CD4-positive, CD25-positive, alpha-beta regulatory T cell (primary cell): ENCODE results near the gene LCOR. TPM values are rescaled to one million over a fixed set of nuclear protein-coding genes. Genes with fewer than 3 reads are reported as not detected.
"Not testable (repeated sequence)": the region's sequence is repeated elsewhere in the genome, so short reads cannot be mapped to it uniquely, and the experiment has no call there.

Experiments
- ATAC-seq, 2 donors: fragments of 150-1000 bp; cut with Tn5 transposase; one replicate each; pipeline ENCODE4 v1.10.0; 2021; ENCODE audit warnings: low read depth in 2 of 2, moderate number of reproducible peaks in 2 of 2, moderate library complexity in 1 of 2
- DNase-seq, 3 donors: peaks; one replicate each; pipeline versions ENCODE4 v3.0.0 to v3.0.0-alpha.2; 2012 to 2022; ENCODE audit warnings: mixed read lengths in 1 of 3
- H3K27ac ChIP-seq: one replicate; pipeline ENCODE4 v1.7.0; 2013; ENCODE audit warnings: mild to moderate bottlenecking, low read length; ENCODE audit not compliant: insufficient read depth, poor library complexity, severe bottlenecking
- H3K27me3 ChIP-seq: one replicate; pipeline ENCODE4 v1.7.0; 2013; ENCODE audit warnings: low read length; ENCODE audit not compliant: control insufficient read depth, insufficient read depth
- H3K36me3 ChIP-seq: one replicate; pipeline ENCODE4 v1.7.0; 2013; ENCODE audit warnings: mild to moderate bottlenecking, low read length, moderate library complexity; ENCODE audit not compliant: control insufficient read depth, insufficient read depth
- H3K4me1 ChIP-seq: 2 replicates; pipeline ENCODE4 v1.7.0; 2013; ENCODE audit warnings: mild to moderate bottlenecking, low read length; ENCODE audit not compliant: insufficient read depth, control insufficient read depth, poor library complexity, severe bottlenecking
- H3K4me3 ChIP-seq: one replicate; pipeline ENCODE4 v1.7.0; 2013; ENCODE audit warnings: low read depth, mild to moderate bottlenecking, low read length, moderate library complexity
- H3K9me3 ChIP-seq, 2 experiments: 1 replicate in 1 of 2; 2 replicates in 1 of 2; pipeline ENCODE4 v1.7.0; 2013; ENCODE audit warnings: low read length in 2 of 2, mild to moderate bottlenecking in 1 of 2, moderate library complexity in 1 of 2; ENCODE audit not compliant: control insufficient read depth in 2 of 2
- H3K27ac Mint-ChIP-seq, 3 donors: one replicate each; pipeline ENCODE4 v1.8.0; 2020 to 2022; ENCODE audit warnings: mild to moderate bottlenecking in 3 of 3, mixed read lengths in 3 of 3, moderate library complexity in 2 of 3
- H3K27me3 Mint-ChIP-seq: one replicate; pipeline ENCODE4 v1.8.0; 2022; ENCODE audit warnings: mild to moderate bottlenecking, mixed read lengths
- H3K36me3 Mint-ChIP-seq: one replicate; pipeline ENCODE4 v1.8.0; 2020; ENCODE audit warnings: mixed read lengths
- H3K4me1 Mint-ChIP-seq, 4 donors: one replicate each; pipeline ENCODE4 v1.8.0; 2020 to 2022; ENCODE audit warnings: mixed read lengths in 4 of 4, mild to moderate bottlenecking in 1 of 4
- H3K4me3 Mint-ChIP-seq, 4 donors: one replicate each; pipeline ENCODE4 v1.8.0; 2020 to 2022; ENCODE audit warnings: mild to moderate bottlenecking in 4 of 4, mixed read lengths in 4 of 4, moderate library complexity in 3 of 4
- H3K9me3 Mint-ChIP-seq, 7 donors: one replicate each; pipeline ENCODE4 v1.8.0; 2020 to 2022; ENCODE audit warnings: mixed read lengths in 7 of 7, mild to moderate bottlenecking in 3 of 7, moderate library complexity in 2 of 7
- polyA plus RNA-seq, 4 donors: library from polyadenylated mRNA; unstranded; fragments of 300-500 nt; fragmentation: Illumina TruSeq; gene quantifications; one replicate each; pipeline ENCODE4 v1.2.3, GENCODE V29; 2021
- total RNA-seq: library from RNA; stranded (reverse); gene quantifications from one replicate; pipeline ENCODE4 v1.2.3, GENCODE V29; 2022

Gene LCOR
- total and polyA plus RNA-seq, 5 donors from 2014 or later, result 12.7 to 63.1 (median 16.7) TPM

DNA sequence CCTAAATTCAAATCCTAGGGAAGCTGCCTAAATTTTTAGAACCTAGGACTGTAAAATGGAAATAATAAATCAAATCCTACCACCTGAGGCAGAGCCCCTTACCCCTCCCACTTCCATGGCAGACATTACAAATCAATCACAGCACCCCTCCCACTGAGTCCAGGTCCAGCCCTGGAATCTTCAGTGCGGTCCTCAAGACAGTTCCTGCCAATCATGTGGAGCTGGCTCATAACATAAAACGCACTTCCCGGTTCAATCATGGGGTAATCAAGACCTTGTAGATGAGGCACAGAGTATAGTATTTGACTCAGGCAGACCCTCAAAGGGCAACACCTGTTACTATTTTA lies 196.7 kb downstream of the LCOR start:
- no peaks in the 10 kb centered on the region for H3K9me3 ChIP-seq
- H3K4me1 ChIP-seq, result no peaks in the 10 kb centered on the region
- H3K27me3 Mint-ChIP-seq, result peaks cover 4% of the 10 kb centered on the region
- no peak for DNase-seq
- peaks cover 0 to 2% (median 0%) of the 10 kb centered on the region in 4 donors for H3K4me1 Mint-ChIP-seq
- H3K36me3 Mint-ChIP-seq, result no peaks in the 10 kb centered on the region
- no peak overlapping the region for H3K4me3 ChIP-seq
- no peak overlapping the region for H3K4me3 Mint-ChIP-seq
- H3K27ac ChIP-seq, result no peak overlapping the region
- no peak overlapping the region for H3K27ac Mint-ChIP-seq
- H3K36me3 ChIP-seq, result no peaks in the 10 kb centered on the region
- no peaks in the 10 kb centered on the region for H3K9me3 Mint-ChIP-seq
- H3K27me3 ChIP-seq, result no peaks in the 10 kb centered on the region
- ATAC-seq, result no peak

DNA sequence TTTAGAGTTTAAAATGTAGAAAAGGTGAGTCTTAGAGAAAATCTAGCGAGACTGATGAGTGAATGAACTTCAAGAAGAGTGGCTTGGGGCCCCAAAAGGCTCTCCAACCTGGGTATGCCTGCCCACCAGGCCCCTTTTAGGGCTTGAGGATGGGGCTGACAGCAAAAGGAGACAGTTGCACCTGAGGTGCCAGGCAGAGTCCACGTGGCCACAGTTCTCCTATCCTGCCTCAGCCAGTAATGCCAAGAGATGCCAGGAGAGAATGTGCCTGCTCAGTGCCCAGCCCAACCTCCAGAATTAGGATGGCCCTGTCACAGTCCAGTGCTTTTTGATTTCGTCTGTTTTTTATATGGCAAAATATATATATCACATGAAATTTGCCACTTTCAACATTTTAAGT lies 197.2 kb downstream of the LCOR start:
- Histone ChIP-seq H3K27ac (no peak overlapping the region), H3K36me3 (no peaks in the 10 kb centered on the region), H3K4me1 (no peaks in the 10 kb centered on the region), H3K4me3 (no peak overlapping the region), H3K9me3 (no peaks in the 10 kb centered on the region), H3K27me3 (no peaks in the 10 kb centered on the region)
- Mint-ChIP-seq H3K4me3 (no peak overlapping the region), H3K27me3 (peaks cover 4% of the 10 kb centered on the region), H3K4me1 (peaks cover 0 to 2% (median 0%) of the 10 kb centered on the region in 4 donors), H3K9me3 (no peaks in the 10 kb centered on the region), H3K36me3 (no peaks in the 10 kb centered on the region), H3K27ac (no peak overlapping the region)
- ATAC-seq (no peak), DNase-seq (no peak)

DNA sequence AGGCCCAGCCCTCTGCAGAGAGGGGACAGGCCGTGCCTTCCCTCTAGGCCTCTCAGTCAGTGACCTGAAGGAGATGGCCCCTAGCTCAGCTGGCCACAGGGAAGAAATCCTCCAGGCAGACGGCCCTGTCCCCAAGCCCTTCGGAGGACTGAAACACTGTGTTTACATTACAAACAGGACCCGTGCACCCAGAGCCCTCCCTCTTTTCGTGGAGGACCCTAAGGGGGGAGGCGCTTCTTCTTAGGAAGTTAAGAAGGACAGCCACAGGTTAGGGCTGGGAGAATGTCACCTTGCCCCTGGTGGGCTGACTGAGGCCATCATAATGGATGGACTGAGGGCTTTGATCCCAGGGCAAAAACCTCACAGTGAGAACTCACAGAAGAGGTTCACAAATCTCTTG lies 198.8 kb downstream of the LCOR start:
- no peak overlapping the region for H3K27ac ChIP-seq
- ATAC-seq, result no peak
- H3K27me3 ChIP-seq, result no peaks in the 10 kb centered on the region
- Mint-ChIP-seq H3K9me3 (peaks cover 0 to 1% (median 0%) of the 10 kb centered on the region in 7 donors), H3K36me3 (no peaks in the 10 kb centered on the region), H3K27me3 (peaks cover 4% of the 10 kb centered on the region), H3K27ac (no peak overlapping the region), H3K4me1 (no peaks in the 10 kb centered on the region), H3K4me3 (no peak overlapping the region)
- no peaks in the 10 kb centered on the region for H3K36me3 ChIP-seq
- no peaks in the 10 kb centered on the region for H3K4me1 ChIP-seq
- H3K4me3 ChIP-seq, result no peak overlapping the region
- no peaks in the 10 kb centered on the region for H3K9me3 ChIP-seq
- DNase-seq, result no peak

DNA sequence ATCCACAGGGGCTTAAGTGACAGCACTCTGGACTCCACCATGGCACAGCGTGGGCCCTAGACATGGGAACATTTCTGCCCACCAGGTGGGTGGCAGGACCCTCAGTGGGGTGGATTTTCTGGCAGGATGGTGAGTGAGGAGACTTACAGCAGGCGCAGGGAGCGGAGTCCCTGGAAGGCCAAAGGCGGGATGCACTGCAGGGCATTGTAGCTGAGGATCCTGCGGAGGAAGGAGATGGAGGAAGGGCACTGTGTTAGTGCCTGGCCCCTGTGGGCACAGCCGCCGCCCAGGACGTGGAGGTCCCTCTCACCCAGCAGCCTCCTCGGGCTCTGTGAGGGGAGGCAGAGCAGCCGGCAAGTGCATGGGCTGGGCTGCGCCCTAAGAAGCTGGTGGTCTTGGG lies 199.4 kb downstream of the LCOR start:
- Histone ChIP-seq H3K9me3 (no peaks in the 10 kb centered on the region), H3K27me3 (no peaks in the 10 kb centered on the region), H3K4me3 (no peak overlapping the region), H3K27ac (no peak overlapping the region), H3K4me1 (no peaks in the 10 kb centered on the region), H3K36me3 (no peaks in the 10 kb centered on the region)
- Mint-ChIP-seq H3K4me3 (no peak overlapping the region), H3K9me3 (peaks cover 0 to 1% (median 0%) of the 10 kb centered on the region in 7 donors), H3K27me3 (peaks cover 4% of the 10 kb centered on the region), H3K27ac (no peak overlapping the region), H3K36me3 (no peaks in the 10 kb centered on the region), H3K4me1 (no peaks in the 10 kb centered on the region)
- no peak for ATAC-seq
- no peak for DNase-seq

DNA sequence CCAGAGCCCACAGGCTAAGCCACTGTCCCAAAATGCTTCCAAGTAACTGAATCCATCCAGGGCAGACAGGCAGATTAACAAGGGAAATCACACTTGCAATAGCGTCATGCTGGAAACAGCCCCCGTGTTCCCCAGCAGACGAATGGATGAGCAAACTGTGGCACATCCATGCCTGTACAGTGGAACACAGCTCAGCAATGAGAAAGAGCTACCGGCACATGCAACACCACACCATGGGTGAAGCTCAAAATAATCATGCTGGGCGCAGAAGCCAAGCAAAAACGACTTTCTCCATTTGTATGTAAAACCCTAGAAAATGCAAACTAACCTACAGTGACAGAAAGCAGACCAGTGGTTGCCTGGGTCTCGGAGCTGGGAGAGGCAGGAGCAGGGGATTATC lies 200.5 kb downstream of the LCOR start:
- no peaks in the 10 kb centered on the region for H3K36me3 Mint-ChIP-seq
- ATAC-seq (no peak), DNase-seq (no peak)
- H3K9me3 Mint-ChIP-seq, result peaks cover 0 to 1% (median 0%) of the 10 kb centered on the region in 7 donors
- Histone ChIP-seq H3K27me3 (no peaks in the 10 kb centered on the region), H3K9me3 (no peaks in the 10 kb centered on the region), H3K4me3 (no peak overlapping the region), H3K27ac (no peak overlapping the region), H3K4me1 (peaks cover 6% of the 10 kb centered on the region), H3K36me3 (no peaks in the 10 kb centered on the region)
- H3K4me3 Mint-ChIP-seq, result no peak overlapping the region
- H3K27ac Mint-ChIP-seq, result no peak overlapping the region
- H3K4me1 Mint-ChIP-seq, result peaks cover 0 to 5% (median 2%) of the 10 kb centered on the region in 4 donors
- H3K27me3 Mint-ChIP-seq, result peaks cover 4% of the 10 kb centered on the region

DNA sequence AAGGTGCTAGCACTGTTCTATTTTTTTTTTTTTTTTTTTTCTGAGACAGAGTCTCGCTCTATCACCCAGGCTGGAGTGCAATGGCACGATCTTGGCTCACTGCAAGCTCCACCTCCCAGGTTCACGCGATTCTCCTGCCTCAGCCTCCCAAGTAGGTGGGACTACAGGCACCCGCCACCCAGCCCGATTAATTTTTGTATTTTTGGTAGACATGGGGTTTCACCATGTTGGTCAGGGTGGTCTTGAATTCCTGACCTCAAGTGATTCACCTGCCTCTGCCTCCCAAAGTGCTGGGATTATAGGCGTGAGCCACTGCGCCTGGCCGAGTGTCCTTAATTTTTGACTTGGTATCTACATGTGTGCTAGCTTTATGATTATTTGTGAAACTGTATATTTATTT lies 201.7 kb downstream of the LCOR start:
- not testable (repeated sequence) for H3K27ac Mint-ChIP-seq, ATAC-seq, H3K27me3 Mint-ChIP-seq, H3K36me3 ChIP-seq, H3K27ac ChIP-seq, H3K36me3 Mint-ChIP-seq, H3K4me3 ChIP-seq, H3K27me3 ChIP-seq, H3K9me3 ChIP-seq, H3K4me3 Mint-ChIP-seq, H3K4me1 ChIP-seq, DNase-seq, H3K9me3 Mint-ChIP-seq
- H3K4me1 Mint-ChIP-seq, result peaks cover 0 to 11% (median 6%) of the 10 kb centered on the region in 4 donors

DNA sequence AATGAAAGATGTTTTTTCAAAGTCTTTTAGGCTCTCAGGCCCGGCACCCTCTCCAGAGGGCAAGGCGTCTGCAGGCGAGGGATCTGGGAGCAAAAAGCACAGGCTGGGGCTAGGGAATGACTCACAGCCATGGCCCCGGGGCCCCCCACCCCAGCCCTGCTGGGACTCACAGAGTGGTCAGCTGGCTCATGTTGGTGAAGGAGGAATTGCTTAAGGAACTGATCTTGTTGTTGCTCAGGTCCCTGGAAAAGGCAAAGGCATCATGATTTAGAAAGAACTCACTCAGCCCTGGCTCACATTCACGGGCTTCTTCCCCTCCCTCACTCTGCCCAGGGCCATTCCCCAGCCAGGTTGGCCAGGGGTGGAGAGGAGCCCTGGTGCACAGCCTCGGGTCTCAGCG lies 202.2 kb downstream of the LCOR start:
- ATAC-seq (no peak), DNase-seq (no peak)
- Histone ChIP-seq H3K4me3 (no peak overlapping the region), H3K36me3 (no peaks in the 10 kb centered on the region), H3K9me3 (no peaks in the 10 kb centered on the region), H3K27me3 (no peaks in the 10 kb centered on the region), H3K4me1 (peaks cover 8% of the 10 kb centered on the region), H3K27ac (no peak overlapping the region)
- H3K27ac Mint-ChIP-seq, result no peak overlapping the region
- H3K36me3 Mint-ChIP-seq, result no peaks in the 10 kb centered on the region
- peaks cover 0 to 2% (median 0%) of the 10 kb centered on the region in 7 donors for H3K9me3 Mint-ChIP-seq
- peaks cover 0 to 11% (median 6%) of the 10 kb centered on the region in 4 donors for H3K4me1 Mint-ChIP-seq
- H3K27me3 Mint-ChIP-seq, result no peaks in the 10 kb centered on the region
- peak overlapping the region in 1 of 4 donors; percentile 47 for H3K4me3 Mint-ChIP-seq

DNA sequence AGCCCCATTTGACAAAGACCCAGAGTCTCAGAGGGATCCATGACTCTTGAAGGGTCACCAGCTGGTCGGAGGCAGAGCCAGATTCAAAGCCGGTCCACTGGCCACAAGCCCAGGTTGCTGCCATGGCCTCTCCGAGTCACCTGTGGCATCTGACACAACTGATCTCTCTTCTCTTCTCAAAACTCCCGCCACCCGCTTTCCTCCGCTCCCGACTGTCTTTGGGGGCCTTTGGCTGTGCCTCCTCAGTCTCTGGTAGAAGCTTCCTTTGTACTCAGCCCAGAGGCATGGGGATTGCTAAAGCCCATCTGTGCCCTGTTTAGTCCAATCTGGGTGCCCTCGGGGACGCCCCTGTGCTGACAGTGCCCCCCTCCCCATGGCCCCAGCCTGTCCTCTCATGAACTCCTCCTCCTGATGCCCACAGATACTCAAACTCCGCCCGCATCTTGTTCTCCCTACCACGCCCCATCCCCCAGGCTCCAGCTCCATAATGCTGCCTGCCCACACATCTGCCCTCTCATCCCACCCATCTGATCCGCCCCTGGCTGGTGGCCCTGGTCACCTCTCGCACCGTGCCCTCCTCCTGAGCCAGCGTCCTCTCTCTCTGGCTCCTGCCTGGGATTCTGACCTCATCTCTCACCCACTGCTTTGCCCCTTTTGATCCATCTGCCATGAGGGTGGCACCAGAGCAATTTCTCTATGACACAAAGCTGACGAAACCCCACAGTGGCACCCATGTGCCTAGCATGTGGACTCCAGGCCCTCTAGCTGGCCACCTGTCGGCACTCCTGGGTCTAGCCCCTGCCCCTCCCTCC lies 203.1 kb downstream of the LCOR start:
- H3K36me3 ChIP-seq, result no peaks in the 10 kb centered on the region
- ATAC-seq (no peak), DNase-seq (no peak)
- Mint-ChIP-seq H3K36me3 (no peaks in the 10 kb centered on the region), H3K4me3 (no peak overlapping the region), H3K9me3 (peaks cover 0 to 2% (median 0%) of the 10 kb centered on the region in 7 donors), H3K27me3 (no peaks in the 10 kb centered on the region), H3K4me1 (peaks cover 0 to 11% (median 6%) of the 10 kb centered on the region in 4 donors), H3K27ac (peak overlapping the region in 1 of 3 donors; percentile 42)
- H3K4me1 ChIP-seq, result peaks cover 8% of the 10 kb centered on the region
- no peak overlapping the region for H3K27ac ChIP-seq
- no peak overlapping the region for H3K4me3 ChIP-seq
- H3K9me3 ChIP-seq, result no peaks in the 10 kb centered on the region
- H3K27me3 ChIP-seq, result no peaks in the 10 kb centered on the region
